ENCODE results near the gene GSTM3. TPM values are rescaled to one million over a fixed set of nuclear protein-coding genes. Genes with fewer than 3 reads are reported as not detected.

GSTM3 gene
- polyA plus RNA-seq (2013, experiment 1 of 2; ENCODE audit: insufficient read length), result 109 TPM
- polyA plus RNA-seq (2013, experiment 2 of 2; ENCODE audit: insufficient read length), result 115 TPM

DNA sequence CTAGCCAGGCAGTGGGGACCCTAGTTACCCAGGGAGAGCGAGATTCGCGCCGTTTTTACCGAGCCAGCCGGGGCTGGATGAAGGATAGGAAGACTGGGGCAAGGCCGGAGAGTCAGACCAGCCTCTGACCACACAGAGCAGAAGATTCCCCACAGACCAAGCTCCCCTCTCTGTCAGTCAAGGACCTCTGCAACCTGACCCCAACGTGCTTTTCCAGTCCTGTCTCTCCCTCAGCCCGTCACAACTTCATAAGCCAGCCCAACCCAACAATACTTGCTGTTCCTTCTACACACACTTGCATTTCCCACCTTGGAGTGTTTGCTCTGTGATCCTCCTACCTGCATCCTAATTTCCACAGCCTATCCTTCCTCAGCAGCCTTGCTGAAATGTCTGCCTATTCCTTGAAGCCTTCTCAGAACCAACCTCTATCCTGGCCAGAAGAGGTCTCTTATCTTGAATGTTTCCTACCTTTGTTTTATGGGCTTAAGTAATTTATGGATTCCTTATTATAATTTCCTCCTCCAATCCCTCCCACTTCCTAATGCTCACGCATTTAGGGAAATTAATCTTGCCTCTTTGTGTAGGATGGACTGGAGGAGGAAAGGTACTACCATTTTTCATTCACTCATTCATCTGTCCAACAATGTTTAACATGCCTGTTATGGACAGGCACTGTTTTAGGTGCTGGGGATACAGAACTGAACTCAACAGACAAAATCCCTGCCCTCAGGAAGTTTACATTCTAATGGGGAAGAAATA, at the start of gene GSTM3:
TSS of gene GSTM3 (minus strand) at position 424 of the 759 bp plus-strand sequence. CDS start 751 bp downstream, outside the sequence.
- no peak for DNase-seq

DNA sequence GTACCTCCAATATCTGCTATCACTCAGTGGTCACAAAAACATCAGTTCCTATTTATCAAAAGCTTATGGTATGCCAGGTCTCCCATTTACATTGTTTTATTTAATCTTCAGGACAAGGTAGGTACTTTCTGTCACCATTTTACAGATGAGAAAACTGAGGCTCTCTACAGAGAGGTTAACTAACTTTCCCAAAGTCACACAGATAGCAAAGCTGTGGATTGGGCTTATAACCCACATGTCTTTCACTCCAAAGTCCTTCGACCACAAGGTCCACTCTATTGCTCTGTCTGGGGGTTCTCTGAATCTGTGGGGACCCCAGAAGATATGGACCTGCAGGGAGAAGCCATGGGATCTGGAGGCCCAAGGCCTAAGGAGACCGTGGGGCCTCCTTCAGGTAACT, 49.5 kb upstream of the GSTM3 start:
- no peak for DNase-seq

DNA sequence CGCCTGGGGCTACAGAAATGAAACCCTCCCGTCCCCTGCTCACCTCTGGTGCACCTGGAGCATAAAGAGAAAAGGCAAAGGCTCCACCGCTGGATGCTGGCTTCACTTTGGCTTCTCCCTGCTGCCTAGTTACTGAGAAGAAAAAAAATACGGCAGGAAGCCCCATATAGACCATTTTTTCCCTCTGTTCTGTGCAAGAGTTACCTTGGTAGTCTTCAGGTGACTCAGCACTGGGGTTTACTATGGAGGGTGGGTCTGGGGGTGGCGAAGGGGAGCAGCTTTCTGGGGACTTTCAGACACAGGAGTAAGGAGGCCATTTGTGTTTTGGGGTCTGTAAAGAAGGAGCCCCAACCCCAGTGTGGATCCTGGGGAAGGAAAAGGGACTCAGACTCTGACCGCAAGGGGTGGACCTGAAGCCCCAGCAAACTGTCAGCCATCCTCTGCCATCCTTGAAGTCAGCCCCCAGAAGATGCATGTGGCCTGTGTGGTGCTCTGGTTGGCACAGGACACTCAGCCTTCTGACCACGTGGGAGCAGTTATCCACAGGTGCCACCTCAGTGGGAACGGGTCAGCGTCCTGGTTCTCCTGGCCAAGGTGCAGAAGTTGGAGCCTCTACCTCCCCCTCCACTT, 48.8 kb upstream of the GSTM3 start:
- DNase-seq, result no peak

DNA sequence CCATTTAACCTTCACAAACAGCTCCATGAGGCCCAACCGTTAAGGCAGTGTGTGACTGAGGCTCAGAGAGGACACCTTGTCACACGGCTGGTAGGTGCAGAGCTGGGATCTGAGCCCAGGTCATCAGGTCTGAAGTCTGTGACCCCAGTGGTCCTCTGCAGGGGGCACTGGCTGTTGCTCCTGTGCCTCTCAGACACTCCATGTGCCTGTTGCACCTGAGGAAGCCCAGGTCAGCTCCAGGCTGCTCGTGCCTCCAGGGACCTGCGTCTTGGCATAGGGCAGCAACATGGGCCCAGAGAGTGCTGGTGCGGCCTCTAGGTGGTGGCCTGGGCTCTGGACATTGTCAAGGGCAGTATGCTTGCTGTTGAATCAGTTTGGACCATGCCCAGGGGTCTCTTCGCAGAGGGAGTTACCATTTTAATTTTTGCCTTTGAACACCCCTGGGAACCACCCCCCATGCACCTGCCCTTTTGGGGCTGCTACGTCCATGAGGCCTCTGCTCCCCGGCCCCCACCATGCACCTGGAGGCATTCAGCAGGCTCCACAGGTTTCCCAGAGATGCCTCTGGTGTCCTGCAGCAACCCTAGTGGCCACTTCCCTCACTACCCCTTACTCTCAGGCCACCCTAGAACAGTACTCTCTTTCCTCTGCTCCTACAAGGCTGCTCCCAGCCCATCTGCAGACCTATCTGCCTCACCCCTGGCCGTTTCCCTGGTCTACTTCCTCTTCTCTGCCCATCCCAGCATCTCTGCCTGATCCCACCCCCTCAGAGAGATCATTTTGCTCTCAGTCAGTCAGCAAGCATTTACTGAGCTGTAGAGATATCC, 48.1 kb upstream of the GSTM3 start:
- no peak for DNase-seq

DNA sequence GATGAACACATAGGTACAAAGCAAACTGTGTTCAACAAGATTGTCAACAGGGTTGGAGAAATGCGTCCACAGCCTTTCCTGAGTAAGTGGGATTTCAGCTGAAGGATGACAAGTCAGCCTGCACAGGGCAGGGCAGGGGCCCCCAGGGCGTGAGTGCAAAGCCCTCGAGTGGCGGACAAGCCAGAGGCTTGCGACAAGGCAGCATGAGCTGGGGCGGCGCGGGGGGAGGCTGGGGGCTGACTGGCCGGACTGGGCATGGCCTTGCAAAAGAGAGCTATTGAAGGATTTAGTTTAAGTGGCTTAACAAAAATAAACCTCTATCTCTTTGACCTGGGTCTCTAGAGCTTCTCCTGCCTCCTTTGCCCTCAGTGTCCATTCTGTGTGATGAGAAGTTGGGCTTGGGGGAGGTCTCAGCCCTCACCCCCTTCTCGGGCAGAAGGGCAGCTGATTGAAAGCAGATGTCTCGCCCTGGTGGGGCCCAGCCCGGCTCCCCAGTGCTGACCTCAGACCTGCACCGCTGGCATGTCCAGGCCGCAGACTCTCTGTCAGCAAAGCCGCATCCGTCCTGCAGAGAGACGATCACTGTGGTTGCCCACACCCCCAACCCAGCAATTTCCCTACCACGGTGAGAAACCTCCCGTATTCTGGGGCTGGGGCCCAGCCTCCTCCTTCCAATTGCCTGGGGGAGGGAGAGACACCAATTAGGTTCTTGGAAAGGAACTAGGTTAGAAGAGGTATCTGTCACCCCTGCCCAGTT, 47.2 kb upstream of the GSTM3 start:
- DNase-seq, result peak; percentile 34

DNA sequence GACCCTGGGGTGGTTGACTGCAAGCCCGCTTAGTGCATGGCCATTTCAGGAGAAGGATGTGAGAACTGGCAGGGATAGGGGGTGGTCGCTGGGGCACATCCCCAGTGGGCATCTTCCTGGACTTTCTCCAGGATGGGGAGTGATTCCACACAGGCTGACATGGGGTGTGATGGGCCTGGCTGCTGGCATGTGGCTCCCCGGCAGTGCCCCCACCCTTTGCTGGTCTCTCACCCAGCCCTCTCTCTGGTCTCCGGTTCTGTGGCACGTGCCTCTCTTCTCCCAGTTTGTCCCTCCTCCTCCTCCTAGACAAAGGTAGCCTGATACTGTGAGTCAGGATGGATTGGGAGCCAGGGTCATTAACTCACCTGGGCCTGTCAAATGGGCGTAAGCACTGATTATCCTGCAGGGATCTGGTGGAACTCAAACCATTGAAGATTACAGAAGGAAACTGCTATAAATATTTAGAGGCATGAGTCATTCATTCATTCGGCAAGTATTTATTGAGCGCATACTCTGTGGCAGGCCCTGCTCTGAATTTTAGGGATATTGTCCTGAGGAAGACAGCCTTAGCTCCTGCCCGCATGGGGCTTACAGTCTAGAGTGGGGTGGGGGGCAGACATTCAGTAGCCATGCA, 46.5 kb upstream of the GSTM3 start:
- DNase-seq, result peak; percentile 50

DNA sequence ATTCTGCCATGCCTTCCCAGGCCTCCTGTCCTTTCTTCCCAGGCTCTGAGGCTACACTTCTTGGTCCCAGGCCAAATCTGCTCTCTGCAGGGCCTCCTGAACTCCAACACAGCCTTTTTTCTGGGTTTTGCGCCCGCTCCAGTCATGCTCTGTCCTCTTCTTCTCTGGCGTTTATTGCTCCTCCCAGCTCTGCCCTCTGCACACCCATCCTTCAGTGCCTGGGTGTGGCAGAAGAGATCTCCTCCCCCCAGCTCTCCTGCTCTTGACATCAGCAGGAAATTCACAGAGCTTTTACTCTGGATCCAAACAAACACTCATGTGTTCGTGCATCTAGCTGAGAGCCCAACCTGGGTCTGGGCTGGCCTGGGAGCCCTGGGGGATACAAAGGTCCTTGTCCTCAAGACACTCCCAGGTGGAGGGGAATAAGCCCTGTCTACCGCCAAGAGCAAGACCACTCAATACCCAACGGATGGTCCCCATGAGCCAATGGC, 45.7 kb upstream of the GSTM3 start:
- DNase-seq, result peak; percentile 35

DNA sequence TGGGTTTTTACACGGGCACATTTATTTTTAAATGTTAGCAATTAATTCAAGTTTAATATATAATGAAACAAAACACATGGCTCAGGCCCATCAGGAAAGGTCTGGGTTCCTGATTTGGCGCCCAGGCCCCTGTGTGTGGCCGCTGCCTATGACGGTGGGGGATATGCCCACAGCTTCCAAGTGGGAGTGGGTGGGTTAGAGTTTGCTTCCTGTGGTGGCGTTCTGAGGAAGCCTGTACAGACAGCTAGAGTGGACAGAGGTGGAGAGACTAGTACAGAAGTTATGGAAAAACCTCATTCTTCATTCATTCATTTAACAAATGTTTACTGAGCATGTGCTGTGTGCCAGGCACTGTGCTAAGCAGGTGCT, 45.3 kb upstream of the GSTM3 start:
- no peak for DNase-seq

DNA sequence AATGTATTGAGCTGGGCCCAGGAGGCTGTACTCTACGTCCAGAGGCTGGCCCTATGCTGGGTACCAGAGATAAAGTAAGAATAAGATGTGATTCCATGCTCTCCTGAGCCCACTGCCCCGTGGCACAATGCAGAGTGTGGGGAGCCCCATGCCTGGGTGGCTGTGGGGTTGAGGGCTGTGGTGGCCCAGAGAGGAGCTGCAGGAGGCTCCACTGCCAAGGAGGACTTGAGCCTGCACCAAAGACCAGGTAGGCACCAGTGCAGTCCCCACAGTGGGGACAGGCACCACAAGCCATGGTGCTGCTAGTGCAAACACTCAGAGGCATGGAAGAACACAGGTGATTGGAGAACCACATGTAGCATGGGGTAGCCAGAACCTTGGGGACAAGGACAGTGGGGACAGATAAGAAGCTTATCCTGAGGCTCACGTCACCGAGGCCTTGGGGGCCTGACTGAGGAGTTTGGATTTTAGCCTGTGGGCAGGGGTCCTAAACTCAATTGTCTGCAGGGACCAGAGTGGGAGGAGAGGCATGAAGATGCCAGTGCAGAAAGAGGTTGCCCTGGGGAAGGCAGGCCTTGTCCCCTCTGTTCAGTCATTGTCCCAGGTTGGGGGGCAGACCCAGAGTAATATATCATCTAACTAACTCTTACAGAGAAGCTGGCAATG, 44.7 kb upstream of the GSTM3 start:
- DNase-seq, result no peak

DNA sequence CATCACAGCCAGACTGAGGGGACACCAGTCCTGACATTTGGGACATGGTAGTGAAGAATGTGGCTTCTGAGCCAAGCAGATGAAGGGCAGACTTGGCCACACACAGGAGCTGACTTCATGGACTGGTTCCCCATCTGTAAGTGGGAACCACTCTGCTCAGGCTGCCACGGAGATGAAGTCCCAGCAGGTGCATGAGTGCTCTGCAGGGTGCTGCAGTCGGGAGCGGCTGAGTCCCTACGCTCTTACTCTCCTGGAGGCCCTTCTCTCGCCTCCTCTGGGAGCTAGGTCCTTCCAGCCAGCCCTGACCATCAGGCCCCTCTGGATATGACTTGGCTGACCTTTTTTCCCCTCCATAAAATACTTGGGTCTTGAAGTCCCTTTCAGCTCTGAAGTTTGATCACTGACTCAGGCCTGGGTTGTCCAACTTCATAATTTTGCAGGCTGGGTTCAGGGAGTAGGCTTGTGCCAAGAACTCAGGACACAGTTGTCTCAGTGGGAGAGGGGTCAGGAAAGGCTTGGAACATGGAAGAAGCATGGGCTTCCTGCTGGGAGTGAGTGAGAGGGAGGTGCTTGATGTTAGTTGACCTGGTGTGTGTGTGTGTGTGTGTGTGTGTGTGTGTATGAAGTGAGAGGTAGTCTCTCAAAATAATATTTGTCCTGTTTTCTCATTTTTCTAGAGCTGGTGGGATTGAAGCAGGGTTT, 43.9 kb upstream of the GSTM3 start:
- DNase-seq, result no peak

DNA sequence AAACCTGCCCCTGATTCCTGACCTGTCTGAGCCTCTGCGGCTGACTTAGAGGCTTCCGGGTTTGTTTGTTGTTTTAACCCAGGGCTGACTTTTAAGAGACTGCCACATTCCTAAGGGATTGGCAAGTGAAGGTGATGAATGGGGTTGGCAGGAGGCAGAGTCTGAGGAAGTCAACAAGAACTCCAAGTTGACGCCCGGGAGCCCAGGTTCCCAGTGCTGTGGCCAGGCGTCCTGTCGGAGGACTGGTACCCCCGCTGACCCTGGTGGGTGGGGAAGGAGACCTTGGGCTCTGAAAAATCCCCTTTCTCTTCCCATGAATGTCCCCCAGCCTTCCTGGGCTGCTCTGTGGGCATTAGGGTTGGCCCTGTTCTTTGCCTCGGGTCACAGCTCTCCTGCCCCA, 42.6 kb upstream of the GSTM3 start:
- DNase-seq, result peak; percentile 82

DNA sequence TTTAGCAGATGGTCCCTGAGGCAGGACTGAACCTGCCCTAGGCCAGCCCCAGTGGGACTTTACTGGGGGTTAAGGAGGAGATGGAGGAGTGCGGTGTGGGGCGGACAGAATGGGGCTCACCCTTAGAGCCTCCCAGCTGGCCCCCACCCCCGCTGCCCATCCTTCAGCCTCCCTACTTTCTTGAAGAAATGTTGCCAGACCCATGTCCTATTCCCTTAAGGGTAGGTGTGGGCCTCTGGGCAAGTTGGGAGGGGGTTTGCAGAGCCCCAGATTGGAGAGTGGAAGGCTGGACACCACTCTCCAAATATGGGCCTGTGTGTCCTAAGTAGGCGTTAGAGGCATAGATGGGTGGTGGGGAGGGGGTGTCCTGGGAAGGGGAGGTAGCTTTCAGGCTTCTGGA, 42.1 kb upstream of the GSTM3 start:
- DNase-seq, result no peak

DNA sequence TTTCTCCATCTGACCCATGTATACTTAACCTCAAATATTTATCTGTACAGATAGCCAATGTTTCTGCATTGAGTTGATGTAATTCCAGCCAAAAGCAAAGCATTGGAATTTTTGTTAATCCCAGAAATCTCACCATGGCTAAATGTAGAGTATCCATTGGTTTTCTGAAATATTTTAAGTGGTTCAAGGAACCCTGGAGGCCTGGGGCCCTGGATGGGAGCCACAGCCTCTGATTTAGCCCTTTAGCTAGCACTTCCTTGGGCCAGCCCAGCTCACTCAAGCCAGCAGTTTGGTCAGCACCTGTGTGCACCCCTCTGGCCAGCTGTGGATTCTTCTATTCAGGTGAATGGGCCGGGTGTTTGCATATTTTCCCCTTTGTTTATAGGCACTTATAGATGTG, 41.7 kb upstream of the GSTM3 start:
- DNase-seq, result peak; percentile 84

DNA sequence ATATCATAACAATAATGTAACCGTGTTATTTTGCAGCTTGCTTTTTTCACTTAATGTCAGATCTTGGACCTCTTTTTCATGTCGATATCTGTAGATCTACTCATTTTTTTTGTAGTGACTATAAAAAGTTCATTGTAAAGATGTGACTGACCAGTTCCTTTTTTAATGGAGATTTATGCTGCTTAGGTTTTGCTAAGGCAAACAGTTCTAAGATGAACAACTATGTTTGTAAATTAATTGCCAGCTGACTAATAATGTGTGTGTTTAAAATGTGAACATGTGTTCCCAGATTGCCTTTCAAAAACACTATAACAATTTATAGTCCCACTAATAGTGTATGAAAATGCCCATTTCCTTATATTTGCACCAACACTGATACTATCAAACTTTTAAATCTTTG, 41.0 kb upstream of the GSTM3 start:
- no peak for DNase-seq

DNA sequence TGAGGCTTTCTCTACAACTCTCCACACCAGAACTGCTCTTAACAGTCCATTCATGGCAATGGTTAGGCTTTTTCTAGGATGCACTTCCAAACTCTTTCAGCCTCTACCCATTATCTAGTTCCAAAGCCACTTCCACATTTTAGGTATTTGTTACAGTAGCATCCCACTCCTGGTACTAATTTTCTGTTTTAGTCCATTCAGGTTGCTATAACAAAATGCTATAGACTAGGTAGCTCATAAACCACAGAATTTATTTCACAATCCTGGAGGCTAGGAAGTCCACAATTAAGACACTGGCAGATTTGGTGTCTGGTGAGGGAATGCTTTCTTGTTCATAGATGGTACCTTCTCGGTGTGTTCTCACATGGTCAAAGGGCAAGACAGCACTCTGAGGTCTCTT, 40.1 kb upstream of the GSTM3 start:
- DNase-seq, result no peak

DNA sequence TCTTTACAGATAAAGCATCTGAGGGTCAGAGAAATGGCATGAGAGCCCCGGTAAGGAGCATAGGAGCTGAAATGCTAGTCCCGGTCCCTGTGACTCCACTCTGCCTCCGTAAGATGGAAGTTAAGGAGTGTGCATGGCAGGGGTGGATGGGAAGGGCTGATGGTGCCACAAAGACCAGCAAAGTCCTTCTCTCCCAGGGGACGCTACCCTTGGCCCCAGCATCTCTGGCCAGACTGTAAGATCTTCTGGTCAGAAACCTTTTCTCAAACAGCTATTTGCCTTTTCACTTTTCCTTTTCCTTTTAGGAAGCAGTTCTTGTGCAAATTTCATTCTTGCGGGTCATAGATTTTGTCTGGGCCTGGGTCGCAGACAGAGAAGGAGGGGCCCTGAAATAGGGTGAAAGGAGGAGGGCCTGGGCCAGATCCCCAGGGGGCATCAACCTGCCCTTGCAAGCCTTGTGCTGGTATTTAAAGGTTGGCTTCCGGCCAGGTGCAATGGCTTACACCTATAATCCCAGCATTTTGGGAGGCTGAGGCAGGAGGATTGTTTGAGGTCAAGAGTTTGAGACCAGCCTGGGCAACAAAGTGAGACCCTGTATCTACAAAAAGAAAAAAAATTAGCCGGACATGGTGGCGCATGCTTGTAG, 37.3 kb upstream of the GSTM3 start:
- no peak for DNase-seq

DNA sequence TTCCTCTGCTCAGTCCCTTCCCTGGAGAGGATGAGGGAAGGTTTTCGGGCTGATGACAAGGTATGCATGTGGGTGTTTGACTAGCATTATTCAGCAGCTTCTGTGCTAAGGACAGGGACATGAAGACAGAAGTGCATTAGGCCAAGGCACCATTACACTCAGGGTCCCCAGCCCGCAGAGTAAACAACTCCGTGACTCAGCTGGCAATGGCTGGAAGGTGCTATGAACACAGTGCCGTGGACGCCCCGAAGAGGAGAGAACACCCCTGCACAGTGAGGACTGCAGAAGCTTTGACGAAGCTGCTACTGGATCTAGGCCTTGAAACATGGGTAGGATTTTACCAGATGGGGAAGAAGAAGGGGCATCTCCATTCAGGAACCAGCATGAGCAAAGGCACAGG, 36.6 kb upstream of the GSTM3 start:
- DNase-seq, result no peak

DNA sequence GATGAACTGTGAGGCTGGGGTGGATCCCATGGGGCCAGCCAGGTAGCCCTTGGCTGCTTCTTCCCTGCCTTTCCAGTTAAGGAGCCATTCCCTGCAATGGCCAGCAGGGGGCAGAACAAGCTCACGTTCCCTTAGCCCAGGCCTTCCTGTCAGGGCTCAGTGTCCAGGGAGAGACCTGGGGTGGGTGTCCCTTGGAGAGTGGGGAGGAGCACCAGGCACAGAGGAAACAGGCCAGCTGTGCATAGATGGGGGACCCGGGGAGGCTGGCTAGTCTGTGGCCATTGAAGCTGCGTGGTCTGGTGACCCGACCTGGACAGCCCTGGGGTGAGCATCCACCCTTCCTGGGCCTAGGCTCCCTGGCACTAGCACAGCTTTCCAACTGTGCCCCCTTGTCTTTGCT, 36.1 kb upstream of the GSTM3 start:
- DNase-seq, result peak; percentile 87

DNA sequence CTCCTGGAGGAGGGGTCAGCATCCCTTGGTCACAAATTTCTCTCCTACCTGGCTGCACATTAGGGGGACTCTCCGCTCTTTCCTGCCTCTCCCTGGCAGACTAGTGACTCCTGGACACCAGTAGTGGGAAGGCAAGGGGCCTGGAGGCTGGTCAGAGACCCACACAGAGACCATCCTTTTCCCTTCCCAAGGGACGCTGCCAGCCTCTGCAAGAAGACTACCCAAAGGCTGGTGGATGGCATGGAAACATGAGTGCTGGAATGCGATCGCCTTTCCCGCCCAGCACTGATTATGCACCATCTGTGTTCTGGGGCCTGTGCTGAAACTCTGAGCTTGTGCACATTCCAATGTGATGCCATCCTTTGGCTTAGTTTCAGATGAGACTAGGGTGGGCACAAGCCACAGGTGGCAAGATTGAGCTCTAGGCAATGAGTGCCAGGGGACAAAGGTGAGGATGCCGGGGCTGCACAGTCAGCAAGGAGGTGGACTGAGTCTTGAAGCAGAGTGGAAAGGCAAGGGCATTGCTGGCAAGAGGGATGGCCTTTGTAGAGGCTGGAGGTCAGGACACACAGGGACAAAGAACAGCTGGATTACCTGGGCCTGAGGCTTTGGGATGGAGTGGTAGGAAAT, 35.5 kb upstream of the GSTM3 start:
- no peak for DNase-seq

DNA sequence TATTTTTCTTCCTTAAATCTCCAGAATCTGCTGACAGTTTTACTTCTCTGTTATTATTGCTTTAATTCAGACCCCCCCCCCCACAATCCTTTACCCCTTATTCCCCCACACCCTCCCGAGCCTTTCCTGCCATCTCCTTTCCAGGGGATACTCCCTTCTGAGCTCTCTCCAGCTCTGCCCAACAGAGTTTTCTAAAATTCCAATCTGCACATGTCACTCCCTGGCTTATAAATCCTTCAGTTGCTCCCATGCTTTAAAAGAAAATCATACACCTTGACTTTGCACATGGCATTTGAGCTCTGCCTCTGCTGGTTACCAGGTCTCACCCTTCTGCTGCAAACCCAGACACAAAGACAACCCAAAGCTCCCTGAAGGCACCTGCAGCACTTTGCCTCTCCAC, 34.6 kb upstream of the GSTM3 start:
- DNase-seq, result peak; percentile 51
